ENCODE results near the gene COASY.
"Not testable (repeated sequence)": the region's sequence is repeated elsewhere in the genome, so short reads cannot be mapped to it uniquely, and the experiment has no call there.

COASY gene

GRCh38 chr17:42577140-42577531 lies 15.2 kb downstream of the COASY start:
- no peak for DNase-seq

GRCh38 chr17:42577532-42578281 lies 15.8 kb downstream of the COASY start, which contains the start of gene PSMC3IP:
PSMC3IP (minus strand) TSS chr17:42577729; CDS start chr17:42577686, 43 bp downstream.
- peak; percentile 96 for DNase-seq

- peak; percentile 83 for DNase-seq
Observed at GRCh38 chr17:42578282-42578869, 16.4 kb downstream of the COASY start.

GRCh38 chr17:42579794-42580551 lies 18.0 kb downstream of the COASY start:
- no peak for DNase-seq

GRCh38 chr17:42581744-42582270 lies 19.9 kb downstream of the COASY start:
- DNase-seq: no peak

GRCh38 chr17:42584880-42585279 lies 22.9 kb downstream of the COASY start:
- DNase-seq: no peak

GRCh38 chr17:42585353-42585752 lies 23.4 kb downstream of the COASY start:
- no peak for DNase-seq

- no peak for DNase-seq
Observed at GRCh38 chr17:42586514-42587230, 24.7 kb downstream of the COASY start.

GRCh38 chr17:42590886-42591285 lies 28.9 kb downstream of the COASY start:
- DNase-seq: no peak

- no peak for DNase-seq
Observed at GRCh38 chr17:42591411-42591810, 29.5 kb downstream of the COASY start.

GRCh38 chr17:42596386-42596785 lies 34.4 kb downstream of the COASY start:
- DNase-seq: no peak

- no peak for DNase-seq
Observed at GRCh38 chr17:42598905-42599304, 37.0 kb downstream of the COASY start.

- no peak for DNase-seq
Observed at GRCh38 chr17:42603318-42603717, 41.4 kb downstream of the COASY start.

GRCh38 chr17:42607769-42608168 lies 45.8 kb downstream of the COASY start:
- no peak for DNase-seq

- no peak for DNase-seq
Observed at GRCh38 chr17:42608305-42609181, 46.6 kb downstream of the COASY start.

GRCh38 chr17:42609182-42609813 lies 47.4 kb downstream of the COASY start, which contains the start of the genes RETREG3 and TUBG1:
RETREG3 (minus strand) TSS chr17:42609374; CDS start chr17:42609324, 50 bp downstream.
TUBG1 (plus strand) TSS chr17:42609683; CDS start chr17:42609738, 55 bp downstream.
- DNase-seq: peak; percentile 99

GRCh38 chr17:42609814-42610801 lies 48.2 kb downstream of the COASY start:
- DNase-seq: not testable (repeated sequence)

GRCh38 chr17:42612013-42612412 lies 50.1 kb downstream of the COASY start:
- no peak for DNase-seq

- no peak for DNase-seq
Observed at GRCh38 chr17:42613699-42614295, 51.8 kb downstream of the COASY start.
